ENCODE data around the gene POU4F1. TPM values are rescaled to one million over a fixed set of nuclear protein-coding genes. Genes with fewer than 3 reads are reported as not detected.

Gene POU4F1
- total and polyA plus RNA-seq, 2 donors (not counting 1 experiment from before 2014, with no cell fraction given) = 0.17 to 0.51 TPM

- Histone ChIP-seq H3K27ac (ENCODE audit: low read length in 2 of 2) (no peak overlapping the region), H3K4me1 (ENCODE audit: control insufficient read depth in 2 of 2, insufficient read depth in 2 of 2, low read length in 2 of 2) (peaks cover 66 to 88% of the 10 kb centered on the region in 2 donors), H2AFZ (ENCODE audit: insufficient read depth, low read depth, low read length, poor library complexity, severe bottlenecking) (no peak overlapping the region), H3K9me3 (ENCODE audit: control extremely low read depth in 1 of 3, control insufficient read depth in 2 of 3, insufficient read depth in 1 of 3, low read length in 2 of 3) (peaks cover 2 to 67% (median 4%) of the 10 kb centered on the region in 3 donors), H3K79me2 (ENCODE audit: control insufficient read depth, insufficient read depth, low read length) (no peaks in the 10 kb centered on the region), H3K4me2 (replicated peaks; ENCODE audit: low read depth, low read length, poor library complexity, severe bottlenecking) (no peak overlapping the region), H4K20me1 (ENCODE audit: control insufficient read depth, insufficient read depth, low read length, poor library complexity, severe bottlenecking) (peaks cover 5% of the 10 kb centered on the region), H3K4me3 (ENCODE audit: control extremely low read depth in 1 of 5, extremely low read depth in 1 of 5, insufficient read depth in 1 of 5, low read depth in 2 of 5, low read length in 4 of 5) (no peak overlapping the region), H3K27me3 (replicated peaks in 1 of 4; ENCODE audit: control extremely low read depth in 1 of 4, control insufficient read depth in 3 of 4, insufficient read depth in 4 of 4, low read length in 3 of 4) (peaks cover 5 to 95% (median 84%) of the 10 kb centered on the region in 4 experiments), H3K36me3 (replicated peaks in 1 of 2; ENCODE audit: control extremely low read depth in 1 of 2, control insufficient read depth in 1 of 2, extremely low read depth in 1 of 2, insufficient read depth in 2 of 2, low read length in 1 of 2) (no peaks in the 10 kb centered on the region), H3K9ac (ENCODE audit: low read length) (no peak overlapping the region)
- DNase-seq = peak; percentile 44
- no peaks in the 10 kb centered on the region for H3K9me3 Mint-ChIP-seq (ENCODE audit: insufficient read depth)
- WGBS (ENCODE audit: insufficient coverage) = 6% methylated on average over 17 of the region's 20 CpGs
- intact Hi-C loops (cut with micrococcal nuclease) = loop anchor here (1.0 to 10.0 kb wide), 3 partner anchors 12 to 910 kb away; partner anchors contain the start of gene SLAIN1
- no peak for ATAC-seq (ENCODE audit: low read depth)
- H3K27ac Mint-ChIP-seq = no peak overlapping the region
- TF ChIP-seq EZH2 (IDR thresholded peaks at IDR 0.05; ENCODE audit: borderline replicate concordance, insufficient read depth, low read depth, low read length, poor library complexity, severe bottlenecking) (no peak), CTCF (IDR thresholded peaks at IDR 0.05) (no peak)
- POLR2A ChIA-PET = no interaction called here
- H3K27me3 Mint-ChIP-seq = peaks cover 81% of the 10 kb centered on the region
- no peak overlapping the region for H3K4me3 Mint-ChIP-seq
- peaks cover 66% of the 10 kb centered on the region for H3K4me1 Mint-ChIP-seq
- CTCF ChIA-PET = no interaction called here
Observed at GRCh38 chr13:78604782-78605611, 1.6 kb upstream of the POU4F1 start.

Measured in B cell (primary cell).